ENCODE measurements around the gene EPHA8. TPM values are rescaled to one million over a fixed set of nuclear protein-coding genes. Genes with fewer than 3 reads are reported as not detected.

The EPHA8 gene
- total and polyA plus RNA-seq, 2 of the 4 experiments (the other 2 are of a cell fraction), result not detected

- Histone ChIP-seq H2AK5ac (ENCODE audit: low read depth, low read length) (no peak overlapping the region), H3K9me3 (ENCODE audit: control insufficient read depth, insufficient read depth, low read length) (no peaks in the 10 kb centered on the region), H3K79me1 (ENCODE audit: low read depth in 1 of 2, low read length in 2 of 2) (no peaks in the 10 kb centered on the region), H2BK15ac (ENCODE audit: low read depth, low read length) (no peak overlapping the region), H3K27me3 (ENCODE audit: control insufficient read depth, insufficient read depth, low read length) (peaks cover 65% of the 10 kb centered on the region), H3K23ac (ENCODE audit: low read depth, low read length) (no peak overlapping the region), H3K27ac (ENCODE audit: insufficient read depth, low read length) (no peak overlapping the region), H3K4ac (ENCODE audit: low read depth, low read length) (no peak overlapping the region), H3K18ac (ENCODE audit: low read depth, low read length) (no peak overlapping the region), H2AK9ac (replicated peaks; ENCODE audit: low read depth, low read length, poor library complexity) (no peak overlapping the region), H4K20me1 (ENCODE audit: insufficient read depth, low read length) (0 out of 2 replicates have a peak, but pooled peaks cover 3% of the 10 kb centered on the region), H2BK5ac (ENCODE audit: low read depth, low read length, poor library complexity, severe bottlenecking) (no peak overlapping the region), H2AFZ (replicated peaks; ENCODE audit: low read length, poor library complexity) (no peak overlapping the region), H3K14ac (replicated peaks; ENCODE audit: low read depth, low read length) (no peak overlapping the region), H3K4me1 (ENCODE audit: control insufficient read depth, insufficient read depth, low read length) (no peaks in the 10 kb centered on the region), H3K36me3 (ENCODE audit: control insufficient read depth, insufficient read depth, low read length) (no peaks in the 10 kb centered on the region), H3K9me1 (ENCODE audit: insufficient read depth, low read length) (no peaks in the 10 kb centered on the region), H2BK20ac (ENCODE audit: low read depth, low read length) (no peak overlapping the region), H3K56ac (ENCODE audit: extremely low read depth, insufficient read depth, low read length) (no peak overlapping the region), H3K4me3 (ENCODE audit: insufficient read depth, low read depth, low read length) (no peak overlapping the region), H3K9ac (ENCODE audit: low read depth, low read length) (no peak overlapping the region), H2BK120ac (ENCODE audit: low read depth, low read length) (no peak overlapping the region), H4K91ac (ENCODE audit: insufficient read depth, low read depth, low read length) (no peak overlapping the region), H3K4me2 (ENCODE audit: low read depth, low read length) (no peak overlapping the region), H4K8ac (ENCODE audit: low read depth in 2 of 2, low read length in 2 of 2) (no peak overlapping the region), H4K5ac (ENCODE audit: low read depth, low read length) (no peak overlapping the region)
- TF ChIP-seq CHD1 (IDR thresholded peaks at IDR 0.05; ENCODE audit: low read depth, low read length) (no peak), CEBPB (IDR thresholded peaks at IDR 0.05; ENCODE audit: low read depth, low read length) (no peak), MAZ (IDR thresholded peaks at IDR 0.05; ENCODE audit: borderline replicate concordance, low read depth, low read length) (no peak), RFX5 (IDR thresholded peaks at IDR 0.05; ENCODE audit: low read depth, low read length) (no peak), SMC3 (IDR thresholded peaks at IDR 0.05; ENCODE audit: low read depth, low read length) (no peak), RAD21 (IDR thresholded peaks at IDR 0.05; ENCODE audit: low read length) (no peak), USF2 (IDR thresholded peaks at IDR 0.05; ENCODE audit: low read depth, low read length) (no peak), FOS (IDR thresholded peaks at IDR 0.05; ENCODE audit: low read depth, low read length) (no peak), POLR2A (IDR thresholded peaks at IDR 0.05; ENCODE audit: low read depth, low read length) (no peak), NFE2L2 (IDR thresholded peaks at IDR 0.05; ENCODE audit: low read depth, low read length) (no peak), MAFK (IDR thresholded peaks at IDR 0.05; ENCODE audit: low read depth, low read length) (no peak), ELK1 (IDR thresholded peaks at IDR 0.05; ENCODE audit: borderline replicate concordance, low read depth, low read length) (no peak), CTCF (conservative IDR thresholded peaks at IDR 0.05; ENCODE audit: low read depth, low read length) (no peak), BHLHE40 (IDR thresholded peaks at IDR 0.05; ENCODE audit: low read depth, low read length) (no peak), MXI1 (IDR thresholded peaks at IDR 0.05; ENCODE audit: borderline replicate concordance, low read depth, low read length) (no peak), RCOR1 (IDR thresholded peaks at IDR 0.05; ENCODE audit: insufficient replicate concordance, low read length) (no peak)
- ChIA-PET CTCF (no interaction called here), POLR2A (ENCODE audit: unreplicated experiment) (no interaction called here)
- DNase-seq (no peak), ATAC-seq (ENCODE audit: low read depth) (no peak)
- intact Hi-C loops (cut with micrococcal nuclease), result no loop called here
- WGBS, 2 experiments (ENCODE audit: extremely low coverage in 2 of 2, insufficient read length in 1 of 2), result 61% methylated on average over 15 of the region's 30 CpGs; no CpG with 5 or more reads in 1 of the 2 experiments
- dilution Hi-C loops (cut with HindIII; ENCODE audit: low sequenced_read_pairs, unreplicated experiment), result no loop called here
- BruUV-seq (replicated peaks), result no TSS peak
- in situ Hi-C loops (cut with MboI; ENCODE audit: low sequenced_read_pairs), result no loop called here
Measured at GRCh38 chr1:22597301-22597965, 34.1 kb downstream of the EPHA8 start.
